GM04504 (cell line): ENCODE results near the gene ACOX2.

ENCODE experiments used
- DNase-seq: peaks from one replicate; pipeline ENCODE4 v3.0.0-alpha.2; 2012; ENCODE audit warnings: low read depth

Gene ACOX2

GRCh38 chr3:58566398-58567250 is 29.6 kb upstream of the ACOX2 start:
- no peak for DNase-seq

- no peak for DNase-seq
Measured at GRCh38 chr3:58565621-58566397, 28.8 kb upstream of the ACOX2 start.

GRCh38 chr3:58564456-58565160 is 27.6 kb upstream of the ACOX2 start:
- peak; percentile 72 for DNase-seq

GRCh38 chr3:58564054-58564453 is 27.1 kb upstream of the ACOX2 start:
- DNase-seq, result no peak

- DNase-seq, result no peak
Measured at GRCh38 chr3:58563386-58564035, 26.5 kb upstream of the ACOX2 start.

- DNase-seq, result no peak
Measured at GRCh38 chr3:58562498-58562897, 25.5 kb upstream of the ACOX2 start.

GRCh38 chr3:58560771-58561311 is 23.9 kb upstream of the ACOX2 start:
- peak; percentile 92 for DNase-seq

- DNase-seq, result no peak
Measured at GRCh38 chr3:58559586-58559985, 22.6 kb upstream of the ACOX2 start.

- no peak for DNase-seq
Measured at GRCh38 chr3:58557491-58557890, 20.5 kb upstream of the ACOX2 start.

- DNase-seq, result no peak
Measured at GRCh38 chr3:58556761-58557221, 19.8 kb upstream of the ACOX2 start.

GRCh38 chr3:58556001-58556400 is 19.0 kb upstream of the ACOX2 start:
- DNase-seq, result no peak

GRCh38 chr3:58555203-58555602 is 18.2 kb upstream of the ACOX2 start:
- no peak for DNase-seq

- no peak for DNase-seq
Measured at GRCh38 chr3:58553003-58553402, 16.0 kb upstream of the ACOX2 start.

- DNase-seq, result no peak
Measured at GRCh38 chr3:58551636-58552180, 14.7 kb upstream of the ACOX2 start.

- peak; percentile 63 for DNase-seq
Measured at GRCh38 chr3:58544541-58544940, 7.6 kb upstream of the ACOX2 start.

GRCh38 chr3:58540176-58540858 is 3.3 kb upstream of the ACOX2 start:
- DNase-seq, result no peak

GRCh38 chr3:58539626-58540025 is 2.6 kb upstream of the ACOX2 start:
- no peak for DNase-seq

GRCh38 chr3:58537412-58538301 is 667 bp upstream of the ACOX2 start:
- no peak for DNase-seq
